ENCODE results near the gene UQCR10.

GRCh38 chr22:29780220-29780619, 13.1 kb downstream of the UQCR10 start:
- TF ChIP-seq CTCF (IDR thresholded peaks at IDR 0.05) = no peak
- no peak for TF ChIP-seq POLR2A (IDR thresholded peaks at IDR 0.05)
- no peak for TF ChIP-seq POLR2AphosphoS5 (IDR thresholded peaks at IDR 0.05)
